NT2/D1 (cell line): Measurements from ENCODE around the gene POLDIP3.
"Not testable (repeated sequence)": the region's sequence is repeated elsewhere in the genome, so short reads cannot be mapped to it uniquely, and the experiment has no call there.

ENCODE experiments used
- DNase-seq: peaks from one replicate; pipeline ENCODE4 v3.0.0-alpha.2; 2011; ENCODE audit warnings: low read depth, low spot score
- H3K27me3 ChIP-seq: 2 replicates; pipeline ENCODE4 v1.6.0; 2011; ENCODE audit warnings: mild to moderate bottlenecking; ENCODE audit not compliant: insufficient read length, insufficient read depth
- H3K36me3 ChIP-seq: 2 replicates; pipeline ENCODE4 v1.6.1; 2011; ENCODE audit warnings: mild to moderate bottlenecking, low read length, mixed read lengths; ENCODE audit not compliant: insufficient read depth, insufficient read length
- H3K4me1 ChIP-seq: 2 replicates; pipeline ENCODE4 v1.5.1; 2011; ENCODE audit not compliant: insufficient read depth, insufficient read length
- H3K4me3 ChIP-seq: 2 replicates; pipeline ENCODE4 v1.5.1; 2011; ENCODE audit warnings: low read depth; ENCODE audit not compliant: insufficient read length
- H3K9ac ChIP-seq: 2 replicates; pipeline ENCODE4 v1.6.0; 2011; ENCODE audit warnings: low read depth; ENCODE audit not compliant: insufficient read length
- H3K9me3 ChIP-seq: 2 replicates; pipeline ENCODE4 v1.5.1; 2011; ENCODE audit warnings: mild to moderate bottlenecking, low read length; ENCODE audit not compliant: insufficient read depth
- SUZ12 ChIP-seq: IDR thresholded peaks from 2 replicates; pipeline ENCODE4 v1.6.1; 2011; ENCODE audit not compliant: insufficient read length, insufficient read depth; ENCODE audit errors: extremely low read depth
- YY1 ChIP-seq: IDR thresholded peaks from 2 replicates; pipeline ENCODE4 v1.6.1; 2011; ENCODE audit not compliant: insufficient read length, insufficient read depth
- ZNF274 ChIP-seq: IDR thresholded peaks from 2 replicates; pipeline ENCODE4 v1.6.1; 2011; ENCODE audit warnings: mild to moderate bottlenecking, low read depth, low read length

Gene POLDIP3

GRCh38 chr22:42621505-42622002 lies 6.9 kb upstream of the POLDIP3 start:
- TF ChIP-seq ZNF274, result no peak
- no peak for TF ChIP-seq YY1
- TF ChIP-seq SUZ12, result no peak
- H3K36me3 ChIP-seq, result peaks cover 56% of the 10 kb centered on the region
- peaks cover 7% of the 10 kb centered on the region for H3K4me1 ChIP-seq
- no peak overlapping the region for H3K9ac ChIP-seq
- H3K9me3 ChIP-seq, result no peaks in the 10 kb centered on the region
- DNase-seq, result peak; percentile 48
- no peak overlapping the region for H3K4me3 ChIP-seq
- no peaks in the 10 kb centered on the region for H3K27me3 ChIP-seq

DNA sequence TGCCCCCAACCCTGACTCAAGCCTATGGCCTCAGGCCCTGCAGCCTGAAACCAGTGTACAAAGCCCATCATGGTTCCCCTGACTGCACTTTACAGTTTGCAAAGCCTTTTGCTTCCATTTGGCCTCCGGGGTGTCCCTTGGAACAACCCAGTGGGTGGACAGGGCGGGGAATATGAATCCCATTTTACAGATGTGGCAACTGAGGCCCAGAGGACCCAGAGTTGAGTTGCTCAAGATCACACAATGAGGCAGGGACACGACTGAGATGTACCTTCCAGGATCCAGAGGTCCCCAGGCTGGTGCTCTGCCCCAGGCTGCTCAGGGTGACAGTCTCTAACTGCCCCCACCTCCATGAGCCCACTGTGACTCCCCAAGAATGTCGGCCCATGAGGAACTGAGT lies 5.4 kb upstream of the POLDIP3 start:
- Histone ChIP-seq H3K27me3 (no peaks in the 10 kb centered on the region), H3K36me3 (peaks cover 44% of the 10 kb centered on the region), H3K9me3 (no peaks in the 10 kb centered on the region), H3K4me1 (peaks cover 7% of the 10 kb centered on the region), H3K9ac (no peak overlapping the region), H3K4me3 (no peak overlapping the region)
- no peak for DNase-seq
- no peak for TF ChIP-seq ZNF274
- TF ChIP-seq YY1, result no peak
- no peak for TF ChIP-seq SUZ12

GRCh38 chr22:42619261-42620063 lies 4.8 kb upstream of the POLDIP3 start:
- no peak for DNase-seq
- Histone ChIP-seq H3K9me3 (no peaks in the 10 kb centered on the region), H3K27me3 (no peaks in the 10 kb centered on the region), H3K4me1 (peaks cover 4% of the 10 kb centered on the region), H3K4me3 (no peak overlapping the region), H3K36me3 (peaks cover 40% of the 10 kb centered on the region), H3K9ac (no peak overlapping the region)
- TF ChIP-seq SUZ12 (no peak), YY1 (no peak)

DNA sequence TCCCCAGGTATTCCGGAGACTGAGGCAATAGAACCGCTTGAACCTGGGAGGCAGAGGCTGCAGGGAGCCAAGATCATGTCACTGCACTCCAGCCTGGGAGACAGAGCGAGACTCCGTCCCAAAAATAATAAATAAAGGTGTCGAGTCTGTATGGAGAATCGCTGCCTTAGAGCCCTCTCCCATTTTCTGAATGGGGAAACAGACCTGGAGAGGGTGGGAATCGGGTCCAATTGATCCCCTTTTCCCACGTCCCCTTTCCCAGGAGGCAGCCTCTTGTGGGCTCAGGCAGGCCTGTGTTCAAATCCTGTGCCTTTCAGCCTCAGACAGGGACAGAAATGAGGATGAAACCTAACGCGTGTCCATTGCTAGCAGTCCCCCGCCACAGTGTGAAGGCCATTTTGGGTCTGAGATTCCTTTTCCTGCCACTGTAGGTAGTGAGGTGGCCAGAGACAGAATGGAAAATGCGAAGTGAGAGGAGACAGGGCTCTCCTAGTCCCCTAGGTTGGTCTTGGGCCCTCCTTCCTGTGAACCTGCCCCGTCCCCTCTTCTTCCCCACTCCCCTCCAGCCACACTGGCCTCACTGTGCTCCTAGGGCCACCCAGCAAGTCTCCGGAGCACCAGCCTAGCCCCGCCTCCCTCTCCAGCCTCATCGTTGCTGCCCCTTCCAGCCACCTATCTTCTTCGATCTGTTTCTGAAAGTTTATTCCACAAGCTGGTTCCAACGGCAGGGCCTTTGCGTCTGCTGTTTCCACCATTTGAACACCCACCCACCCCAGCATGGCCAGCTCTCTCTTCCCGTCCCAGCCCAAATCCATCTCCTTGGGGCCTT lies 2.7 kb upstream of the POLDIP3 start:
- H3K9ac ChIP-seq, result no peak overlapping the region
- TF ChIP-seq YY1, result no peak
- no peak for TF ChIP-seq SUZ12
- TF ChIP-seq ZNF274, result no peak
- no peaks in the 10 kb centered on the region for H3K9me3 ChIP-seq
- H3K36me3 ChIP-seq, result peaks cover 33% of the 10 kb centered on the region
- peaks cover 4% of the 10 kb centered on the region for H3K4me1 ChIP-seq
- DNase-seq, result no peak
- H3K4me3 ChIP-seq, result no peak overlapping the region
- H3K27me3 ChIP-seq, result no peaks in the 10 kb centered on the region

DNA sequence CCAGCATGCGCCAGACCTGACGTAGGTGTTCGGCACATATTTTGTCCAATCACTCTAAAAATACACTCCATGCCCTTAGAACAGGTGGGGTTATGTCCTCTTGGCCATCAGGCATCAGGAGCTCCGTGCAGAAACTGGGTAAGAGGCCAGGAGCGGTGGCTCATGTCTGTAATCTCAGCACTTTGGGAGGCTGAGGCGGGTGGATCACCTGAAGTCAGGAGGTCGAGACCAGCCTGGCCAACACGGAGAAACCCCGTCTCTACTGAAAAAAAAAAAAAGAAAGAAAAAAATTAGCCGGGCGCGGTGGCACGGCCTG lies 1.1 kb upstream of the POLDIP3 start:
- not testable (repeated sequence) for DNase-seq, H3K27me3 ChIP-seq, H3K4me1 ChIP-seq, H3K9me3 ChIP-seq
- H3K9ac ChIP-seq, result peak overlapping the region; percentile 54
- peaks cover 46% of the 10 kb centered on the region for H3K36me3 ChIP-seq
- H3K4me3 ChIP-seq, result peak overlapping the region; percentile 21

GRCh38 chr22:42615092-42615859 lies 593 bp upstream of the POLDIP3 start:
- H3K9ac ChIP-seq, result peak overlapping the region; percentile 68
- H3K27me3 ChIP-seq, result no peaks in the 10 kb centered on the region
- TF ChIP-seq ZNF274 (no peak), SUZ12 (no peak), YY1 (no peak)
- H3K9me3 ChIP-seq, result no peaks in the 10 kb centered on the region
- peak; percentile 91 for DNase-seq
- H3K4me3 ChIP-seq, result peak overlapping the region; percentile 75
- H3K36me3 ChIP-seq, result peaks cover 46% of the 10 kb centered on the region
- H3K4me1 ChIP-seq, result peaks cover 7% of the 10 kb centered on the region

GRCh38 chr22:42613872-42614301 lies 796 bp downstream of the POLDIP3 start:
- H3K9ac ChIP-seq, result peak overlapping the region; percentile 93
- no peak for DNase-seq
- peaks cover 7% of the 10 kb centered on the region for H3K4me1 ChIP-seq
- H3K4me3 ChIP-seq, result peak overlapping the region; percentile 75
- no peaks in the 10 kb centered on the region for H3K27me3 ChIP-seq
- no peak for TF ChIP-seq YY1
- no peaks in the 10 kb centered on the region for H3K9me3 ChIP-seq
- peaks cover 34% of the 10 kb centered on the region for H3K36me3 ChIP-seq
